CD4-positive, alpha-beta T cell (primary cell): ENCODE data around the gene MTHFD1L. TPM values are rescaled to one million over a fixed set of nuclear protein-coding genes. Genes with fewer than 3 reads are reported as not detected.

Experiments used
- ATAC-seq: fragments of 200-7000 bp; cut with Tn5 transposase; one replicate; pipeline ENCODE4 v1.10.0; 2022; ENCODE audit warnings: mild to moderate bottlenecking; ENCODE audit not compliant: poor library complexity
- CTCF ChIA-PET: fragments of 350-600 bp; sonication (Branson Sonifier 250); formaldehyde crosslinking; loops from one replicate; lab custom pipeline; 2021; ENCODE audit warnings: antibody characterized with exemption, inconsistent platforms; lab: Charles Lee
- POLR2A ChIA-PET: fragments of 350-600 bp; sonication (Branson Sonifier 250); formaldehyde crosslinking; loops from one replicate; lab custom pipeline; 2021; ENCODE audit warnings: antibody characterized with exemption, inconsistent platforms; lab: Charles Lee
- DNase-seq, 14 experiments: peaks; one replicate each; pipeline ENCODE4 v3.0.0-alpha.2; 2013 to 2020; ENCODE audit warnings: mixed read lengths in 2 of 14
- H3K27ac ChIP-seq, 2 donors: one replicate each; pipeline versions ENCODE4 v1.5.1 to v1.7.0; 2013; ENCODE audit warnings: low read length in 2 of 2, low read depth in 1 of 2, mild to moderate bottlenecking in 1 of 2
- H3K27me3 ChIP-seq, 2 experiments: 1 replicate in 1 of 2; 2 replicates in 1 of 2; pipeline versions ENCODE4 v1.6.1 to v1.7.0; 2013; ENCODE audit warnings: low read length in 2 of 2, control low read depth in 1 of 2, mild to moderate bottlenecking in 1 of 2, moderate library complexity in 1 of 2; ENCODE audit not compliant: insufficient read depth in 2 of 2, control insufficient read depth in 1 of 2
- H3K36me3 ChIP-seq: one replicate; pipeline ENCODE4 v1.6.1; 2013; ENCODE audit warnings: low read length, control low read depth; ENCODE audit not compliant: insufficient read depth
- H3K4me1 ChIP-seq: one replicate; pipeline ENCODE4 v1.6.1; 2013; ENCODE audit warnings: low read length, control low read depth; ENCODE audit not compliant: insufficient read depth
- H3K4me3 ChIP-seq: one replicate; pipeline ENCODE4 v1.5.1; 2013; ENCODE audit warnings: mild to moderate bottlenecking, low read length, moderate library complexity
- H3K9me3 ChIP-seq, 2 experiments: 1 replicate in 1 of 2; 2 replicates in 1 of 2; pipeline versions ENCODE4 v1.6.1 to v1.7.0; 2013; ENCODE audit warnings: low read length in 2 of 2, mild to moderate bottlenecking in 2 of 2, control low read depth in 1 of 2, moderate library complexity in 1 of 2; ENCODE audit not compliant: control insufficient read depth in 1 of 2, insufficient read depth in 1 of 2
- H3K27ac Mint-ChIP-seq: one replicate; pipeline ENCODE4 v1.8.0; 2020; ENCODE audit warnings: mixed read lengths
- H3K27me3 Mint-ChIP-seq: one replicate; pipeline ENCODE4 v1.8.0; 2021; ENCODE audit warnings: mixed read lengths
- H3K36me3 Mint-ChIP-seq: one replicate; pipeline ENCODE4 v1.8.0; 2021; ENCODE audit warnings: low read depth, mixed read lengths
- H3K4me1 Mint-ChIP-seq: one replicate; pipeline ENCODE4 v1.8.0; 2021; ENCODE audit warnings: low read depth, mixed read lengths
- H3K4me3 Mint-ChIP-seq: one replicate; pipeline ENCODE4 v1.8.0; 2020; ENCODE audit warnings: mild to moderate bottlenecking, mixed read lengths
- H3K9me3 Mint-ChIP-seq: one replicate; pipeline ENCODE4 v1.8.0; 2020; ENCODE audit warnings: mixed read lengths
- intact Hi-C, 2 experiments: fragments of 100-400 bp; cut with DNase I in 1 of 2; cut with micrococcal nuclease in 1 of 2; formaldehyde crosslinking; loops; one replicate each; pipeline versions ENCODE4 v1.15.1 to v1.9.0; 2023 to 2025; cut with DNase I, micrococcal nuclease
- total RNA-seq, 174 experiments: library from RNA in 2 of 174; stranded (reverse) in 2 of 174; gene quantifications; one replicate each; pipeline ENCODE4 v1.2.3 and lab custom pipeline; 2021 to 2026
- TF ChIP-seq, protein P1 (sequence below): fragments of 200-600 bp; IDR thresholded peaks from one replicate; pipeline ENCODE4 v1.8.0; 2022; ENCODE audit warnings: antibody characterized with exemption, mild to moderate bottlenecking

MTHFD1L gene
- total RNA-seq, 2 experiments from 2014 or later, result 8.8 to 9.7 TPM

DNA sequence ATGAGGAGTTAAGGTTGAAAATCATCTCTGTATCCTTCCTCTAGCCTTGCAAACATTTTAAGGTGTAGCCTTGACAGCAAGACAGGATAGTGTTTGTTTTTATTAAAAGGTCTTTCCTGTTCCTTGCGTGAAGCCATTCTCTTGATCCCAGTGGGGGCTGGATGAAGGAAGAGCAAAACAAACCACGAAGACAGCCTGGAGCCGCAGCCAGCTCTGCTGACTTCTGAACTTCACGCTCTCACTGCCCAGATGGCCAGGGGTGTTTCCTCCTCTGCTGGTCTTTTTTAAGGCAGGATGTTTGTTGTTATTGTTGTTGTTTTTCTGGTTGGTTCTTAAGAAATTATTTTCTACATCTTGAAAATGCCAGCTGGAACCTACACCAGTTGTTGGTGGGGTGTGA is 156.4 kb downstream of the MTHFD1L start:
- CTCF ChIA-PET, result no interaction called here

DNA sequence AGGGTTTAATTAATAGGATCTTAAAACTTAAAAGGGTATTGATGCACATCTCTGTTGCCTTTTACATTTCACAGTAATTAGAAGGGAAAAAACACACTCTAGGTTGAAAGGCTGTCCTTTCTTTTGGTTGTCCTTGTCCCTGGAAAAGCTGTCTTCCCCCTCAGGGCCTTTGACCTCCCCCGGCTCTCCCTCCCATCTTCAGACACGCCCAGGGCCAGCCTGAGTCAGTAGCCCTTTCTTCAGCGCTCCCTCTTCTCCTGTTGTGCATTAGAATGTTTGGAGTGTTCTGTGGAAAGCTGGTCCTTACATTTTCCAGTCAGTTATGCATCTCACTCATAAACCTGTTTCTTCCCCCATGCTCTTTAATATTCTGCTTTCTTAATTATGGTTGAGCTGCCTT is 157.0 kb downstream of the MTHFD1L start:
- H3K4me3 Mint-ChIP-seq, result no peak overlapping the region
- DNase-seq, result no peak
- TF ChIP-seq, protein P1, sequence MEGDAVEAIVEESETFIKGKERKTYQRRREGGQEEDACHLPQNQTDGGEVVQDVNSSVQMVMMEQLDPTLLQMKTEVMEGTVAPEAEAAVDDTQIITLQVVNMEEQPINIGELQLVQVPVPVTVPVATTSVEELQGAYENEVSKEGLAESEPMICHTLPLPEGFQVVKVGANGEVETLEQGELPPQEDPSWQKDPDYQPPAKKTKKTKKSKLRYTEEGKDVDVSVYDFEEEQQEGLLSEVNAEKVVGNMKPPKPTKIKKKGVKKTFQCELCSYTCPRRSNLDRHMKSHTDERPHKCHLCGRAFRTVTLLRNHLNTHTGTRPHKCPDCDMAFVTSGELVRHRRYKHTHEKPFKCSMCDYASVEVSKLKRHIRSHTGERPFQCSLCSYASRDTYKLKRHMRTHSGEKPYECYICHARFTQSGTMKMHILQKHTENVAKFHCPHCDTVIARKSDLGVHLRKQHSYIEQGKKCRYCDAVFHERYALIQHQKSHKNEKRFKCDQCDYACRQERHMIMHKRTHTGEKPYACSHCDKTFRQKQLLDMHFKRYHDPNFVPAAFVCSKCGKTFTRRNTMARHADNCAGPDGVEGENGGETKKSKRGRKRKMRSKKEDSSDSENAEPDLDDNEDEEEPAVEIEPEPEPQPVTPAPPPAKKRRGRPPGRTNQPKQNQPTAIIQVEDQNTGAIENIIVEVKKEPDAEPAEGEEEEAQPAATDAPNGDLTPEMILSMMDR, result no peak
- no peak for ATAC-seq
- CTCF ChIA-PET, result no interaction called here
- H3K4me3 ChIP-seq, result no peak overlapping the region
- no peaks in the 10 kb centered on the region for H3K9me3 Mint-ChIP-seq
- intact Hi-C loops, result no loop called here
- no peak overlapping the region for H3K27ac ChIP-seq
- H3K36me3 ChIP-seq, result no peaks in the 10 kb centered on the region
- H3K27me3 ChIP-seq, result no peaks in the 10 kb centered on the region
- no peaks in the 10 kb centered on the region for H3K9me3 ChIP-seq
- no peak overlapping the region for H3K27ac Mint-ChIP-seq
- POLR2A ChIA-PET, result no interaction called here
- no peaks in the 10 kb centered on the region for H3K4me1 Mint-ChIP-seq
- H3K4me1 ChIP-seq, result no peaks in the 10 kb centered on the region
- peaks cover 17% of the 10 kb centered on the region for H3K36me3 Mint-ChIP-seq
- no peaks in the 10 kb centered on the region for H3K27me3 Mint-ChIP-seq

More for the DNA sequence above, 156.4 kb downstream of the MTHFD1L start:
- Mint-ChIP-seq H3K4me3 (no peak overlapping the region), H3K36me3 (peaks cover 12% of the 10 kb centered on the region), H3K27me3 (no peaks in the 10 kb centered on the region), H3K27ac (no peak overlapping the region), H3K9me3 (no peaks in the 10 kb centered on the region), H3K4me1 (no peaks in the 10 kb centered on the region)
- Histone ChIP-seq H3K27ac (no peak overlapping the region), H3K27me3 (no peaks in the 10 kb centered on the region), H3K4me1 (no peaks in the 10 kb centered on the region), H3K9me3 (no peaks in the 10 kb centered on the region), H3K4me3 (no peak overlapping the region), H3K36me3 (no peaks in the 10 kb centered on the region)
- POLR2A ChIA-PET, result interaction anchor here (0.5 kb wide), 1 partner anchor 93 kb away, joined by 3 read pairs; no protein-coding TSS in a partner anchor
- TF ChIP-seq, protein P1, result no peak
- intact Hi-C loops, result no loop called here
- DNase-seq (no peak), ATAC-seq (no peak)

DNA sequence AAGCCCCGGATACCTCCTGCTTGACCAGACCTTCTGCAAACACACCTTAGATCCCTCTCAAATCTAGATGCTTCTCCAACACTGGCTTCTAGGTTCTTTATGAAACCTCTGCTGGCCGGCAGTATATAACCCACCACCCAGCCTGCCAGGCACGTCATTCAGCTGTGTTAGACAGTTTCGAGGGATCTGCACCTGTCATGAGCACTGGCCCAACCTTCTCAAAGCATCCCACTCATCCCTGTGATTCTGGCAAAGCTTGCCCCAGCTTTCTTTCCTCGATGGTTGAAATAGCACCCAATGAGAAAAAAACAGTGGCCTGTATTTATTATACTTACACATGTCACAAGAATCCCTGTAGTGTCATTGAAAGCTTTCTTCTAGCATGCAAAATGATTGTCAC is 157.8 kb downstream of the MTHFD1L start:
- Histone ChIP-seq H3K4me3 (no peak overlapping the region), H3K27ac (no peak overlapping the region), H3K4me1 (no peaks in the 10 kb centered on the region), H3K27me3 (no peaks in the 10 kb centered on the region), H3K36me3 (peaks cover 2% of the 10 kb centered on the region), H3K9me3 (no peaks in the 10 kb centered on the region)
- intact Hi-C loops, result no loop called here
- ATAC-seq (no peak), DNase-seq (no peak)
- Mint-ChIP-seq H3K9me3 (no peaks in the 10 kb centered on the region), H3K27me3 (no peaks in the 10 kb centered on the region), H3K4me3 (no peak overlapping the region), H3K36me3 (peaks cover 17% of the 10 kb centered on the region), H3K4me1 (no peaks in the 10 kb centered on the region), H3K27ac (no peak overlapping the region)
- TF ChIP-seq, protein P1, result no peak
- CTCF ChIA-PET, result no interaction called here
- POLR2A ChIA-PET, result no interaction called here
